ENCODE measurements around the gene PRKRIP1.
A peak's percentile ranks its signal among the peaks of the same experiment; 100 is the strongest.
"Not testable (repeated sequence)": the region's sequence is repeated elsewhere in the genome, so short reads cannot be mapped to it uniquely, and the experiment has no call there.

The PRKRIP1 gene

GRCh38 chr7:102404005-102404861 lies 8.1 kb downstream of the PRKRIP1 start:
- peak; percentile 67 for DNase-seq (ENCODE audit: low read depth)

DNA sequence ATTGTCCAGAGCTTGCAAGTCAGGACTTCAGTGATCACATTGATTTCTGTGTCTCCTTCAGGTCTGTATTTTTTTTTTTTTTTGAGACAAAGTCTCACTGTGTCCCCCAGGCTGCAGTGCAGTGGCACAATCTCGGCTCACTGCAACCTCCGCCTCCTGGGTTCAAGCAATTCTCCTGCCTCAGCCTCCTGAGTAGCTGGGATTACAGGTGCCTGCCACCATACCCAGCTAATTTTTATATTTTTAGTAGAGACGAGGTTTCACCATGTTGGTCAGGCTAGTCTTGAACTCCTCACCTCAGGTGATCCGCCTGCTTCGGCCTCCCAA lies 8.7 kb downstream of the PRKRIP1 start:
- not testable (repeated sequence) for DNase-seq (ENCODE audit: low read depth)

GRCh38 chr7:102407910-102408309 lies 11.7 kb downstream of the PRKRIP1 start:
- DNase-seq (ENCODE audit: low read depth) = no peak

- not testable (repeated sequence) for DNase-seq (ENCODE audit: low read depth)
Observed at GRCh38 chr7:102408530-102408929, 12.4 kb downstream of the PRKRIP1 start.

DNA sequence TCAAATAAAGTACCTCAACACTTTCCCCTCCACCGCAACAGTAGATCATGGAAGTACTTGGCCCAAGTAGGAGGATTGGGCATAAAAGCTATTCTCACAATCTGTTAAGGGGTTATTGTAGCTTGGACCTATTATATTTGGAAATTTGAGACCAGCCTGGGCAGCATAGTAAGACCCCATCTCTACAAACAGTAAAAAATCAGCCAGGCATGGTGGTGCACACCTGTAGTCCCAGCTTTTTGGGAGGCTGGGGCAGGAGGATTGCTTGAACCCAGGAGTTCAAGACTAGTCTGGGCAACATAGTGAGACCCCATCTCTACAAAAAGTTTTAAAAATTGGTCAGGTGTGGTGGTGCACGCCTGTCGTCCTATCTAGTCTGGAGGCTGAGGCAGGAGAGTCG lies 13.2 kb downstream of the PRKRIP1 start:
- no peak for DNase-seq (ENCODE audit: low read depth)

DNA sequence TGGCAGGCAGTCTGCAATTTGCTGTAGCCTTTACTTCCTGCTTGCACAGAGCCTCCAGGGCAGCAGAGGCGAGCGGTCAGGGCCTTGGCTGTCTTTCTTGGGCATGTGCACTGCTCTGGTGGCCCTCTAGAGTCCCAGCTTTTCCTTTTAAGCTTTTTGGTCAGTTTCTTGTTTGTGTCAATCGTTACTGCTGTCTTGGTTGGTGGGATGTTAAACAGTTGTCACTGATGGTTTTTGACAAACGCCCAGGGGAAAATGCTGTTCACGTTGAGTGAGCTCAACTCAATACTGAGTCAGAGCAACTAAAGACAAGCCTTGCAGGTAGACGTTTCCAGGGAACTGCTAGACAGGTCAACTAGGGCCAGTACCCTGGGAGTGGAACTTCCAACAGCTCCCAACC lies 14.0 kb downstream of the PRKRIP1 start:
- no peak for DNase-seq (ENCODE audit: low read depth)

DNA sequence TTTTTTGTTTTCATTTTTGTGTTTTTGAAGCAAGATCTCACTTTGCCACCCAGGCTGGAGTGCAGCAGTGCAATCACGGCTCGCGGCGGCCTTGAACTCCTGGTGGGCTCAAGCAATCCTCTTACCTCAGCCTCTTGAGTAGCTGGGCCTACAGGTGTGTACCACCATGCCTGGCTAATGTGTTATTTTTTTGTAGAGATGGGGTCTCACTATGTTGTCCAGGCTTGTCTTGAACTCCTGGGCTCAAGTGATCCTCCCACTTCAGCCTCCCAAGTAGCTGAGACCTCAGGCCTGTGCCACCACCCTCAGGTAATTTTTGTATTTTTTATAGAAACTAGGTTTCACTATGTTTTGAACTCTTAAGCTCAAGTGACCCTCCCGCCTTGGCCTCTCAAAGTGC lies 14.8 kb downstream of the PRKRIP1 start:
- DNase-seq (ENCODE audit: low read depth) = no peak

DNA sequence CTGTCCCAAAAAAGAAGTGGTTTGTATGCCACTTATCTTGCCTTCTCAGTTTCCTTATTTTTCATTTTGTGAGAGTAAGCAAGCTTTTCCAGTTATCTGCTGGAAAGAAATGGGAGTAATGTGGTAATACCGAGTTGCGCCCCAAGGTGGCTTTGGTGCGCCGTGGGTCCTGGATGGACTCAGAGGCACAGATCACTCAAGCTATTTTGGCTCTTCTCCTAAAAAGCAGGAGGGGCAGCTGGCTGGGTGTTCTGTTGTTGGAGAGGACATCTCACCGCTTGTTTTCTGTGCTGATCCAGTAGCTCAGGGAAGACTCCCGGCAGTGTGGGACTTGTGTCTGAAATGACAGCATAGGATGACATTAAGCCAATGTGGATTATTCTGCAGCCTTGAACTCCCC lies 16.4 kb downstream of the PRKRIP1 start:
- DNase-seq (ENCODE audit: low read depth) = no peak

- no peak for DNase-seq (ENCODE audit: low read depth)
Observed at GRCh38 chr7:102413091-102413490, 16.9 kb downstream of the PRKRIP1 start.

- no peak for DNase-seq (ENCODE audit: low read depth)
Observed at GRCh38 chr7:102413611-102414010, 17.4 kb downstream of the PRKRIP1 start.

GRCh38 chr7:102415685-102416225 lies 19.6 kb downstream of the PRKRIP1 start:
- no peak for DNase-seq (ENCODE audit: low read depth)

DNA sequence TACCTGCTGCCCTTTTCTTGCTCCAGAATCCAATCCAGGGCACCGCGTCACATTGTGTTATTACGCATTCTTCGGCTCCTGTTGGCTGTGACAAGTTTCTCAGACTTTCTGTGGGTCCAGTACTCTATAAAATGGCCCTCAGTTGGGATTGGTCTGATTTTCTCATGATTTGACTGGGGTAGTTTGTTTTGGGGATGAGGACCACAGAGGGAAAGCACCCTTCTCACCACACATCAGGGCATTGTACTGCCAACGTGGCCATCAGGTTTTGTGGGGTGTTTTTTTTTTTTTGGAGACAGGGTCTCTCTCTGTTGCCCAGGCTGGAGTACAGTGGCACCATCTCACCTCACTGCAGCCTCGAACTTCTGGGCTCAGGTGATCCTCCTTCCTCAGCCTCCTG lies 20.2 kb downstream of the PRKRIP1 start:
- DNase-seq (ENCODE audit: low read depth) = no peak

- no peak for DNase-seq (ENCODE audit: low read depth)
Observed at GRCh38 chr7:102417105-102417504, 20.9 kb downstream of the PRKRIP1 start.

GRCh38 chr7:102418592-102418991 lies 22.4 kb downstream of the PRKRIP1 start:
- DNase-seq (ENCODE audit: low read depth) = no peak

- no peak for DNase-seq (ENCODE audit: low read depth)
Observed at GRCh38 chr7:102421706-102422240, 25.6 kb downstream of the PRKRIP1 start.

- no peak for DNase-seq (ENCODE audit: low read depth)
Observed at GRCh38 chr7:102424129-102424551, 28.0 kb downstream of the PRKRIP1 start.

GRCh38 chr7:102424787-102425218 lies 28.6 kb downstream of the PRKRIP1 start:
- no peak for DNase-seq (ENCODE audit: low read depth)

GRCh38 chr7:102425639-102426267 lies 29.6 kb downstream of the PRKRIP1 start:
- DNase-seq (ENCODE audit: low read depth) = no peak

DNA sequence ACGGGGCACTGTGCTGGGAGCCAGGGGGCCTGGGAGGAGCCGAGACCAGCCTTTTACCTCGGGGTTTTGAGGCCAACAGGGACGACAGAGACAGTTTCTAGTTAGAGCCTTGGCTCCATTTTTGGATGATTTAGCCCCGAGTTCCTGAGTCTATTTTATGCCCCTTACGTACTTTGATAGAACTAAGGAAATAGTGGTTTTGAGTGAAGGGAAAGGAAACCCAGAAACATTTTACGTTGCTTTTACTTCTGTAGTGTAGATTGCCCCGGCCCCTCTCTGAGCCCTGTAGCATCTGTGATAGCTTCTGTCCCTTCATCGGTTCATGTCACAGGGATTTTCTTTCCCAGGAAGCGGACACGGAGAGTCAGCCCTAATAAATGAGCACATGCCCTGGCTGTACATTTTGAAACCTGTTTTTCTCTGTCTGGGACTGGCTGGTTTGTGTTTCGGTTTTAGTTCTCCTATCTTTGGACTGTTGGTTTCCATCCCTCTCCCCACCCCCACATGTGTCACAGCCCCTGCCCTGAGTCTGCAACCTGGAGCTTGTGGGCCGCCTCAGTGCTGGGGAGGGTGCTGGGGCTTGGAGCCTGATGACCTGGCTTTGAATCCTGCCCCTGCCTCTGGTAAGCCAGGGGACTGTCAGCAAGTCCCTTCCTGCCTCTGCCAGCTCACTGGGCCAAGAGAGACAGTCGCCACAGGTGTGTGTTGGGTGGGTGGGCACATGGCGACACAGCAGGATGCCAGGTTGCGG lies 30.3 kb downstream of the PRKRIP1 start:
- DNase-seq (ENCODE audit: low read depth) = no peak

DNA sequence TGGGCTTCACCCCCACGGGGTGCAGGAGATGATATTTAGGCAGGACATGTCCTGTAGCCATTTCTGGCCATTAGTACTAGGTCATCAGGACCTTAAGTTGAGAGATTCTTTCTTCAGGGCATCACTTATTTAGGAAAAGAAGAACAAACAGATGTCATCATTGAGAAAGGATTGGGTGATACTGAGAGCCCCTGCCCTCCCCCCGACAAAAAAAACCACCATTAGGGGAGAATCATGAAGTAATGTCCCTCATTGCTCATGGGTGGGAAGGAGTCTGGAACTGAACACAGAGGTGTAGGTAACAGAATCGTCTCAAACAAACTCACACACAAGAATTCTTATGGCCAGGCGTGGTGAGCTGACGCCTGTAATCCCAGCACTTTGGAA lies 30.8 kb downstream of the PRKRIP1 start:
- DNase-seq (ENCODE audit: low read depth) = no peak

GRCh38 chr7:102429141-102429899 lies 33.2 kb downstream of the PRKRIP1 start:
- no peak for DNase-seq (ENCODE audit: low read depth)
